Epithelial cell of alveolus of lung (primary cell): ENCODE data around the gene TMEM236. TPM values are rescaled to one million over a fixed set of nuclear protein-coding genes. Genes with fewer than 3 reads are reported as not detected.

Experiments
- total RNA-seq: library from RNA; depleted of rRNA; stranded (reverse); fragments of >200 nt; gene quantifications from 2 replicates; pipeline ENCODE4 v1.2.1, GENCODE V29; 2015

The TMEM236 gene
- not detected in 2 replicates for total RNA-seq

GRCh38 chr10:17751781-17752445 is at the start of gene TMEM236:
Gene TMEM236, plus strand, starts transcription at chr10:17752201. Its CDS starts 95 bp downstream, at chr10:17752296.

GRCh38 chr10:17808971-17809841 is 57.2 kb downstream of the TMEM236 start, which contains the start of gene MRC1:
Gene MRC1, plus strand, starts transcription at chr10:17809348. Its CDS starts 118 bp downstream, at chr10:17809466.

Other genes with a start within 250 kb of the TMEM236 start
- 7.8 and 13.6 TPM in 2 replicates for gene HACD1, start 134.8 kb upstream of the TMEM236 start, total RNA-seq
- 17.6 and 21.4 TPM in 2 replicates for gene STAM, start 108.0 kb upstream of the TMEM236 start, total RNA-seq
- gene MRC1, start 57.1 kb downstream of the TMEM236 start, total RNA-seq = 0.13 TPM in 1 of 2 replicates, not detected in the other
- not detected in 2 replicates for gene SLC39A12, start 199.7 kb downstream of the TMEM236 start, total RNA-seq